HG03066 (cell line): ENCODE measurements around the gene FBXL4.

ENCODE experiments used
- ATAC-seq: cut with Tn5 transposase; IDR thresholded peaks from one replicate; pipeline ENCODE4 v1.9.1; 2021; ENCODE audit warnings: low read depth; ENCODE audit not compliant: unreplicated experiment

Gene FBXL4

DNA sequence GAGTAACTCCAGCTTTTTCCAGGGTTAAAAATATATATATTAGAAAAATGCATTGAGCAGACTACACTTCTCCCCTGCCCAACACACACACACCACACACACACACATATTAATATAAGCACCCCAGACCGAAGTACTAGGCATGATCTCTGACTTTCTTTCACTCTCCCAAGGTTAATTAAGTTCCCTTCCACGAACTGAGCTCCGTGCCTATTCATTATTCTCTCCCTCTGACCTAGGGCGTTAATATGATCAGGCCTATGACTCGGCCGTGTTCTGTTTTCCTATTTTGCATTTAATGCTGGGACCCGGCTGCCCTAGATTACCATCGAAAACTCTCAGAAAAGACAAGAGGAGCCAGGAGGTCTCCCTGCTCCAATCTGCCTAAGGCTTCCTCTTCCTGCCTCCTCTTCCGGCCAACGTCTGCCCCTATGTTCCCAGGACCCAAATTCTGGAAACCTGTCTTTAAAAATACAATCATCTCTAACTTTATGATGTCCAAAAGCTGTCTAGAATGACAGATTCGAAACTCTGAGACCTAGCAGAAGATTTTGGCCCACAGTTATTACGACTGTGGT, 119.4 kb downstream of the FBXL4 start:
- no peak for ATAC-seq

DNA sequence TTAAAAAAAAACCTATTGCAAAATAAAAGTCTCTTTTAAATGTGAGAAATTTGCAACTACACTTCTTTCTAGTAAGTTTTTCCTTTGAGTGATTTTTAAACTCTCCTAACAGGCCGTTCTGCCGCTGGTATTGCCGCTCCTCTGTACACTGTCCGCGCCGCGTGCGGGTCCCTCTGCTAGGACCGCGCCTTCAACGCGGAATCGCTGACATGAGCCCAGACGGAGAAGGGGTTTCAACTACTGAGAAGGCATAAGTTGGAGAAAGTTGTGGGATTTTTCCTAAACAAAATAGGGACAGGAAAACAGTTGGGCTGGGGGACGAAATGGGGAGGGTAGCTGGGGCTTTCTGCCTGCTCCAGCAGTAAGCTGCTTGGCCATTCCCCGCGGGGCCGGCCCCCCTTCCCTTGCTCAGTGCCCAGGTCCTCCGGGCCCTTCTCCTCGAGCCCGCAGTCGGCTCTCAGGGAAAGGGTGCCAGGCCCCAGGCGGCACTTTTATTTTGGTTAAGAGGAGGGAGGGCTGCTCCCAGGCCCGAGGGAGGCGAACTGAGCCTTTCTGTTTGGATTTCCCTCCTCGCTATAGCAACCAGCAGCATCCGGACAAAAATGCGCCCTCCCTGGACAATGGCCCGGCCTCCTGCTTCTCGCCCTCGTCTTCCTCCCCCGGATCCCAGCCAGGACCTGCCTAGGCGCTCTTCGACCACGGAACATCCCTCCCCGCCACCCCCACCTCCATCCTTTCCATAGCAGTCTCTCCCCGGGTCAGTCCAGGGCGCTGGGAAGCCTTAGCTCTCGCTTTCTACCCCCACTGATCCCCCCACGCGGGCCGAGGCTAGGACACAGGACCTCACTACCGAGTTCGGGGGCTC, 120.2 kb downstream of the FBXL4 start:
- ATAC-seq: no peak

GRCh38 chr6:98825600-98826230, 122.0 kb downstream of the FBXL4 start:
- no peak for ATAC-seq

- ATAC-seq: no peak
Observed at GRCh38 chr6:98824902-98825599, 122.7 kb downstream of the FBXL4 start.

GRCh38 chr6:98824162-98824901, 123.4 kb downstream of the FBXL4 start:
- no peak for ATAC-seq

GRCh38 chr6:98823428-98824161, 124.2 kb downstream of the FBXL4 start:
- ATAC-seq: no peak

- no peak for ATAC-seq
Observed at GRCh38 chr6:98821756-98822405, 125.9 kb downstream of the FBXL4 start.
